SKM-1 treated with dmso at 0.1 percent for 144 hours (cell line): ENCODE data around the gene ERN1.
"Not testable (repeated sequence)": the region's sequence is repeated elsewhere in the genome, so short reads cannot be mapped to it uniquely, and the experiment has no call there.

Experiments
- DNase-seq: peaks from one replicate; lab custom pipeline; 2025; ENCODE audit not compliant: unreplicated experiment; lab: John Stamatoyannopoulos, UW

The ERN1 gene

GRCh38 chr17:64129765-64130558 lies at the start of gene ERN1:
Gene ERN1 (minus strand): TSS chr17:64130144. CDS start chr17:64130029, 115 bp downstream.
- peak; percentile 84 for DNase-seq

- not testable (repeated sequence) for DNase-seq
These were observed 49.1 kb upstream of the ERN1 start for GRCh38 chr17:64179024-64179423.

- no peak for DNase-seq
These were observed 48.3 kb upstream of the ERN1 start for GRCh38 chr17:64178011-64178825.

- DNase-seq = no peak
These were observed 47.5 kb upstream of the ERN1 start for GRCh38 chr17:64177311-64178010.

GRCh38 chr17:64176556-64176955 lies 46.6 kb upstream of the ERN1 start:
- DNase-seq = no peak

GRCh38 chr17:64174686-64175456 lies 44.9 kb upstream of the ERN1 start:
- DNase-seq = peak; percentile 84

- no peak for DNase-seq
These were observed 43.7 kb upstream of the ERN1 start for GRCh38 chr17:64173646-64174045.

- DNase-seq = no peak
These were observed 42.6 kb upstream of the ERN1 start for GRCh38 chr17:64172510-64172909.

- DNase-seq = no peak
These were observed 41.1 kb upstream of the ERN1 start for GRCh38 chr17:64171041-64171440.

GRCh38 chr17:64170286-64170685 lies 40.3 kb upstream of the ERN1 start:
- no peak for DNase-seq

- not testable (repeated sequence) for DNase-seq
These were observed 37.7 kb upstream of the ERN1 start for GRCh38 chr17:64167666-64168065.

GRCh38 chr17:64166876-64167275 lies 36.9 kb upstream of the ERN1 start:
- no peak for DNase-seq

GRCh38 chr17:64165347-64165746 lies 35.4 kb upstream of the ERN1 start:
- no peak for DNase-seq

GRCh38 chr17:64164596-64165285 lies 34.8 kb upstream of the ERN1 start:
- DNase-seq = no peak

- no peak for DNase-seq
These were observed 33.5 kb upstream of the ERN1 start for GRCh38 chr17:64163468-64163867.

GRCh38 chr17:64162554-64162953 lies 32.6 kb upstream of the ERN1 start:
- DNase-seq = no peak

- DNase-seq = no peak
These were observed 31.6 kb upstream of the ERN1 start for GRCh38 chr17:64161380-64162176.

- DNase-seq = no peak
These were observed 30.4 kb upstream of the ERN1 start for GRCh38 chr17:64160378-64160777.

GRCh38 chr17:64158831-64159590 lies 29.1 kb upstream of the ERN1 start:
- no peak for DNase-seq
